Anterior cingulate cortex (tissue), 58 donors: ENCODE data around the gene ASPSCR1.
"Not testable (repeated sequence)": the region's sequence is repeated elsewhere in the genome, so short reads cannot be mapped to it uniquely, and the experiment has no call there.

Experiments
- DNase-seq, 58 donors: peaks; one replicate each; lab custom pipeline; 2025; lab: John Stamatoyannopoulos, UW

The ASPSCR1 gene

GRCh38 chr17:81940538-81941483 lies 36.6 kb upstream of the ASPSCR1 start:
- DNase-seq, result no peak

DNA sequence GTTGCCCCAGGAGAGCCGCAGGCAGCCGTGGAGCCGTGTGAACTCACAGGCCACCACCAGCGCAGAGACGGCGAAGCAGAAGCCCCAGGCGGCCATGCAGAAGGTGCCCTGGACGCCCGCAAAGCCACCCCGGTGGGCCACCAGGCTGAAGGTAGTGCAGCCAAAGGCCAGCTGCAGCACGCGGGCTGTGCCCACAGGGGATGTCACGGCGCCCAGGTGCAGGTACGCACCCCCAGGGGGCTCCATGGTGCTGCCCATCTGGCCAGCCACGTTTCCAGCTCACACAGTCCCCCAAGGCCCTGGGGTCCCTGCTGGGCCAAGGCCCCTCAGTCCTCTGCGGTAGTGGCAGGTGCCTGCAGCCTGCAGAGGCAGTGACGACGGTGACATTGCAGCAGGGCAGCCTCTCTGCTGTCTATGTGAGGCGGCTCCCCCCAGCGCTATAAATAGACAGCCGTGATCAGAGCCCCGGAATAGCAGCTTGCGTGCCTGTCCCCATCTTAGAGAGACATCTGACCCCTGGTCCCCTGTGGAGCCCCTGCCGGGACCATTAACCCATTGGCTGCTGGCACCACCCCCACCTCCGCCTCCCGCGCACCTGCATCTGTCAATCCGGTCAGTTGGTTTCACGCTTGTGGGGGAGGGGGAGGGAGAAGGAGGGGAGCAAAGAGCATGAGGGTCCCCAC lies 35.8 kb upstream of the ASPSCR1 start:
- peak in 19 of 58 donors; percentile 12 to 69 (median 24) for DNase-seq

GRCh38 chr17:81942167-81942553 lies 35.3 kb upstream of the ASPSCR1 start:
- DNase-seq, result no peak

DNA sequence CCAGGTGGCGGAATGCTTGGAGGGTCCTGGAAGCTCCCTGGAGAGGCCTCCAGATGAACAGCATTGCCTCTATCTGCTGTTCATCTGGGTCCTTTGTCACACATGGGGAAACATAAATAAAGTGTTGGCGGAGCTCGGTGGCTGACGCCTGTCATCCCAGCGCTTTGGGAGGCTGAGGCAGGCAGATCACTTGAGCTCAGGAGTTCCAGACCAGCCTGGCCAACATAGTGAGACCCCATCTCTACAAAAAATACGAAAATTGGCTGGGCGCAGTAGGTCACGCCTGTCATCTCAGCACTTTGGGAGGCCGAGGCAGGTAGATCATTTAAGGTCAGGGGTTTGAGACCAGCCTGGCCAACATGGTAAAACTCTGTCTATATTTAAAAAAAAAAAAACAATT lies 32.6 kb upstream of the ASPSCR1 start:
- DNase-seq, result no peak

GRCh38 chr17:81947189-81947588 lies 30.2 kb upstream of the ASPSCR1 start, which contains the start of gene MYADML2:
TSS of gene MYADML2 (minus strand) at chr17:81947233. CDS start at chr17:81941741, 5,492 bp downstream.
- no peak for DNase-seq

GRCh38 chr17:81948635-81949378 lies 28.6 kb upstream of the ASPSCR1 start:
- no peak for DNase-seq

- DNase-seq, result no peak
These were observed 26.9 kb upstream of the ASPSCR1 start for GRCh38 chr17:81950501-81950900.

GRCh38 chr17:81951785-81952684 lies 25.4 kb upstream of the ASPSCR1 start:
- no peak for DNase-seq

GRCh38 chr17:81952792-81953228 lies 24.6 kb upstream of the ASPSCR1 start:
- no peak for DNase-seq

- not testable (repeated sequence) for DNase-seq
These were observed 24.0 kb upstream of the ASPSCR1 start for GRCh38 chr17:81953443-81953842.

DNA sequence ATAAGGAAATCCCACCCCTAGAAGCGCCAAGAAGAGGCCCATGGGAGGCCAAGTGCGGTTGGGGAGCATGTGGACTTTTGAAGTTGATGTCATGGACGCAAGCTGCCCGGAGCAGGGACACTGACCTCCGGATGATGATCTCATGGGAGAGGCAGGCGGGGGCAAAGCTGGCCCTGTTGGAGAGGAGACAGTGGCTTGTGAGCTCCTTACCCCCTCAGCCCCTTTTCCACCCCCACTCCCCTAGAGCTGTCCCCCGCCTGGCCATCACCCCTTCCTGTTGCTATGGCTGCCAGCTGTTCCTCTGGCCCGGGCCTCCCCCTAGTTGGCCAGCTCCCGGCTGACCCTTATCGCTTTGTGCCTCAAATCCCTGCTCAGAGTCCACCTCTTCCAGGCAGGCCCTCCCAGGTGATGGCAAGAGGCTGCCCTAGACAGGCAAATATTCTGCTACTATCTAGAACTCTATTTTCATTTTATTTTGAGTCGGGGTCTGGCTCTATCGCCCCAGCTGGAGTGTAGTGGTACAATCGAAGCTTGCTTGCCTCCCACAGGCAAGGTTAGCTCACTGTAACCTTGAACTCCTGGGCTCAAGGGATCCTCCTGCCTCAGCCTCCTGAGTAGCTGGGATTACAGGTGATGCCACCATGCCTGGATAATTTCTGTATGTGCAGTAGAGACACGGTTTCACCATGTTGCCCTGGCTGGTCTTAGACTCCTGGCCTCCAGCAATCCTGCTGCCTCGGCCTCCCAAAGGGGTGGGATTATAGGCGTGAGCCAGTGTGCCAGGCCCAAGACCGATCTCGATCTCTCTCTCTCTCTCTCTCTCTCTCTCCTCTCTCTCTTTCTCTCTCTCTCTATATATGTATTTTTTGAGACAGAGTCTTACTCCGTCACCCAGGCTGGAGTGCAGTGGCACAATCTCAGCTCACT lies 23.0 kb upstream of the ASPSCR1 start:
- DNase-seq, result no peak

DNA sequence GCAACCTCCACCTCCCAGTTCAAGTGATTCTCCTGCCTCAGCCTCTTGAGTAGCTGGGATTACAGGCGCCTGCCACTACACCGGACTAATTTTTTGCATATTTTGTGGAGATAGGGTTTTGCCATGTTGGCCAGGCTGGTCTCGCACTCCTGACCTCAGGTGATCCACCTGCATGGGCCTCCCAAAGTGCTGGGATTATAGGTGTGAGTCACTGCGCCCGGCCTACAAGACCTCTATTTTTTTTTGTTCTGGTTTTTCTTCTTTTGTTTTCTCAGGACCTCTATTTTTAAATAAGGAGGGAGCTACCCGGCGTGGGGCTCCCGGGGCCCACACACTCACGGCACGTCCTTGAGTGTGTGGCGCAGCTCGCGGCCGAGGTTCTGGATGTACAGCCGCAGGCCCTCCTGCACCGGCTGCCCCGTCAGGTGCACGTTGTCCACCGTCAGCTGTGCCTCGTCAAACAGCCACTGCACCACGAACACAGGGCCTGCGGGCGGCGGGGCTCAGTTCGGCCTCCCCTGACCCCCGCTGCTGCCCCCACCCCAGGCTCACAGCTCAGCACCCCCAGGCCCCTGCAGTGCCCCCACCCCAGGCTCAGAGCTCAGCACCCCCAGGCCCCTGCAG lies 22.3 kb upstream of the ASPSCR1 start:
- no peak for DNase-seq

DNA sequence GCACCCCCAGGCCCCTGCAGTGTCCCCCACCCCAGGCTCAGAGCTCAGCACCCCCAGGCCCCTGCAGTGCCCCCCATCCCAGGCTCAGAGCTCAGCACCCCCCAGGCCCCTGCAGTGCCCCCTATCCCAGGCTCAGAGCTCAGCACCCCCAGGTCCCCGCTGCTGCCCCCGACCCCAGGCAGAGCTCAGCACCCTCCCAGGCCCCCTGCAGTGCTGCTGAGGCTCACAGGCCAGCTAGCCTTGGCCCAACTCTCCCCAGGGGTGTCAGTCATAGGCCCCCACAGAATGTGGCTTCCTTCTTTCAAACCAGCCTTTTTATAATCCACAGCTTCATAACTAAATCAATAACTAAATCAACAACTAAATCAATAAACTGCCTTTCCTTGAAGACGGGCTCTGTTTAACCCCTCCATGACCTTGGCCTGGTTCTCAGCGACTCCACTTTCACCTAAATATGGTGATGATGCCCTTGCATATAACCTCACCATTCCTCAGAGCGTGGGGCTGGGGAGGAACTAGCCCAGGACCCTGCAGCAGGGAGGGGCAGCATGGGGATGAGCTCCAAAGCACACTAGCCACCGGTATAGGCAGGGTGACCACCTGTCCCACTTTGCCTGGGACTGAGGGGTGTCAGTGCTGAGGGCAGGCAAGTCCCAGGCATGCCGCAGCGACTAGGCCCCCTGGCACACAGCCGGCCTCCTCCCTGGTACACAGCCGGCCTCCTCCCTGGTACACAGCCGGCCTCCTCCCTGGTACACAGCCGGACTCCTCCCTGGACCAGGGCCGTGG lies 21.5 kb upstream of the ASPSCR1 start:
- DNase-seq, result no peak

DNA sequence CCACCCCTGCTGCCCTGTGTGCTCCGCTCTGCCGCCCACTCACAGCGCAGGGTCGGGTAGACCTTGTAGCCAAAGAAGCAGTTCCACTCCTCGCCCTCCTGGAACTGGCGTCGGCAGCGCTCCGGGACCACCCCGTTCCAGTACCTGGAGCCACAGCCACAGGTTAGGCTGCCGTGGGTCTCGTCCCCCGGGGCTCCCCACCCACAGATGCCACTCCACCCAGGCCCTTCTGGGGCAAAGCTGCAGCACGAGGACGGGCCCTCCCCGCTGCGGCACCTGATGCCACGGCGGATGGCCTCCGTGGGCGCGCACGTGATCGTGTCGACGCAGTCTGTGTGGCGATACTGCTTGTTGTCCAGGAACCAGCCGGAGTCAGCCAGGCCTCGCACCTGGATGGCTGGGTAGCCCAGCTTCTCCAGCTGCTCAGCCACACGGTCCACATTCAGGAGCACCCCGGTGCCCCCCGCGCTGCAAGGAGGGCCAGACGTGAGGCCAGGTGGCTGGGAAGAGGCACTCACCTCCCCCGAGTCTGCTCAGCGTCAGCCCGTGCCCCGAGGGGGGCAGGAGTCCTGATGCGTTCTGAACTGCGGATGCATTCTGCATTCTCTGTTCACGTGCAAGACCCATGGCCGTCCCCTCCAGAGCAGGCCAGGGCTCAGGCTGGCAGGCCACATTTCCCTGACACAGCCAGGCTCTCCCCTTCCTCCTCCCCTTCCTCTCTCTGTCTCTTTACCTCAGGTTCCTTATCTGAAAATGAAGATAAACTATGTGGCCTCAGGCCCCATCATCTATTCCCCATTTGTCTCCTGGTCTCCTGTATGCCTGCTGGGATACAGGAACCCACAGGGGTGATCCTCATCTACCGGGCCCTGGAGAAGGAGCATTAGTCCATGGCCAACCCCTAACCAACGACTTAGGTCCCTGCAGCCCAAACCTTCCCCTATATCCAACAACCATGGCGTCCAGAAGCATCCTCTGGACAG lies 20.5 kb upstream of the ASPSCR1 start:
- no peak for DNase-seq

- no peak for DNase-seq
These were observed 19.6 kb upstream of the ASPSCR1 start for GRCh38 chr17:81957691-81958432.
